ENCODE results near the gene LYZL6. TPM values are rescaled to one million over a fixed set of nuclear protein-coding genes. Genes with fewer than 3 reads are reported as not detected.
A peak's percentile ranks its signal among the peaks of the same experiment; 100 is the strongest.
"Not testable (repeated sequence)": the region's sequence is repeated elsewhere in the genome, so short reads cannot be mapped to it uniquely, and the experiment has no call there.

Gene LYZL6
- total RNA-seq, 1 experiment from 2014 or later, result not detected

GRCh38 chr17:35906926-35907637 is 36.4 kb downstream of the LYZL6 start:
- no peak for DNase-seq (ENCODE audit: low read depth)

GRCh38 chr17:35906191-35906925 is 37.2 kb downstream of the LYZL6 start:
- DNase-seq (ENCODE audit: low read depth), result no peak

GRCh38 chr17:35903451-35903850 is 40.1 kb downstream of the LYZL6 start:
- DNase-seq (ENCODE audit: low read depth), result no peak

GRCh38 chr17:35901631-35902175 is 41.8 kb downstream of the LYZL6 start:
- no peak for DNase-seq (ENCODE audit: low read depth)

- peak; percentile 29 for DNase-seq (ENCODE audit: low read depth)
Measured at GRCh38 chr17:35900708-35901480, 42.6 kb downstream of the LYZL6 start.

GRCh38 chr17:35900280-35900679 is 43.2 kb downstream of the LYZL6 start:
- DNase-seq (ENCODE audit: low read depth), result peak; percentile 38

GRCh38 chr17:35898283-35899070 is 45.0 kb downstream of the LYZL6 start:
- DNase-seq (ENCODE audit: low read depth), result peak; percentile 69

- not testable (repeated sequence) for DNase-seq (ENCODE audit: low read depth)
Measured at GRCh38 chr17:35897772-35898171, 45.7 kb downstream of the LYZL6 start.

- no peak for DNase-seq (ENCODE audit: low read depth)
Measured at GRCh38 chr17:35895636-35896587, 47.6 kb downstream of the LYZL6 start.

GRCh38 chr17:35894206-35894605 is 49.3 kb downstream of the LYZL6 start:
- DNase-seq (ENCODE audit: low read depth), result no peak

GRCh38 chr17:35893751-35894150 is 49.8 kb downstream of the LYZL6 start:
- DNase-seq (ENCODE audit: low read depth), result no peak

- peak; percentile 30 for DNase-seq (ENCODE audit: low read depth)
Measured at GRCh38 chr17:35892091-35893035, 51.1 kb downstream of the LYZL6 start.

GRCh38 chr17:35891269-35891668 is 52.2 kb downstream of the LYZL6 start:
- no peak for DNase-seq (ENCODE audit: low read depth)

- DNase-seq (ENCODE audit: low read depth), result no peak
Measured at GRCh38 chr17:35890774-35891155, 52.7 kb downstream of the LYZL6 start.

GRCh38 chr17:35889818-35890773 is 53.4 kb downstream of the LYZL6 start:
- DNase-seq (ENCODE audit: low read depth), result peak; percentile 68

GRCh38 chr17:35889241-35889640 is 54.3 kb downstream of the LYZL6 start:
- no peak for DNase-seq (ENCODE audit: low read depth)
